Measurements from ENCODE around the gene CNOT6. TPM values are rescaled to one million over a fixed set of nuclear protein-coding genes. Genes with fewer than 3 reads are reported as not detected.

Gene CNOT6
- total RNA-seq, 2 experiments from 2014 or later = 34.4 to 43.2 TPM

GRCh38 chr5:180613188-180613813 is 119.1 kb downstream of the CNOT6 start:
- POLR2A ChIA-PET = no interaction called here
- CTCF ChIA-PET = no interaction called here
- no peak for DNase-seq
- H3K27ac Mint-ChIP-seq = no peak overlapping the region
- no peak overlapping the region for H3K4me3 Mint-ChIP-seq
- no peaks in the 10 kb centered on the region for H3K36me3 Mint-ChIP-seq (ENCODE audit: low read depth)
- intact Hi-C loops (cut with DNase I, micrococcal nuclease) = no loop called here
- H3K27me3 Mint-ChIP-seq = no peaks in the 10 kb centered on the region
- no peaks in the 10 kb centered on the region for H3K9me3 Mint-ChIP-seq (ENCODE audit: low read depth)
- ATAC-seq = no peak
- H3K4me1 Mint-ChIP-seq = no peaks in the 10 kb centered on the region

- intact Hi-C loops (cut with DNase I, micrococcal nuclease) = no loop called here
- DNase-seq = no peak
- Mint-ChIP-seq H3K27me3 (no peaks in the 10 kb centered on the region), H3K4me3 (no peak overlapping the region), H3K4me1 (no peaks in the 10 kb centered on the region), H3K27ac (no peak overlapping the region), H3K9me3 (ENCODE audit: low read depth) (no peaks in the 10 kb centered on the region), H3K36me3 (ENCODE audit: low read depth) (no peaks in the 10 kb centered on the region)
- POLR2A ChIA-PET = no interaction called here
- no peak for ATAC-seq
- CTCF ChIA-PET = no interaction called here
Measured at GRCh38 chr5:180613814-180614188, 119.6 kb downstream of the CNOT6 start.

DNA sequence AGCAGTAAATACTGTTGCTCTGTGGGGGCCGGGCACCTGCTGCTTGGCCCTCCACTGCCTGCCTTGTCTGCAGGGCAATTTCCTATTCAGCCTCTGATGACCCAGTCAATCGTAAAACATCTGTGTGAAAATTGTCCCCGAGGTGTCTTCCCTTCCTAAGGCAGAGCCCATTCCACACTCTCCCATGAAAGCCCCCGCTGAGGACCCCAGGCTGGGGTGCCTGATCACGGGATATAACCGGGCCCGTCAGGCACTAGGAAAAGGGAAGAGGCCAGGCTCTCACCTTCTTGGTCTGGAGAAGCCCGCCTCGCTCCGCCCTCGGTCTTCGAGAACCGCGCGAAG is 124.3 kb downstream of the CNOT6 start:
- intact Hi-C loops (cut with DNase I, micrococcal nuclease) = no loop called here
- H3K36me3 Mint-ChIP-seq (ENCODE audit: low read depth) = no peaks in the 10 kb centered on the region
- no peak for ATAC-seq
- DNase-seq = no peak
- H3K27me3 Mint-ChIP-seq = no peaks in the 10 kb centered on the region
- no peaks in the 10 kb centered on the region for H3K4me1 Mint-ChIP-seq
- H3K4me3 Mint-ChIP-seq = peak overlapping the region; percentile 21
- ChIA-PET CTCF (interaction anchor here (0.8 to 1.0 kb wide), 2 partner anchors 100 to 118 kb away, joined by 3 read pairs; no protein-coding TSS in a partner anchor), POLR2A (interaction anchor here (0.5 kb wide), 1 partner anchor 573 kb away, joined by 4 read pairs; no protein-coding TSS in a partner anchor)
- no peaks in the 10 kb centered on the region for H3K9me3 Mint-ChIP-seq (ENCODE audit: low read depth)
- H3K27ac Mint-ChIP-seq = no peak overlapping the region

DNA sequence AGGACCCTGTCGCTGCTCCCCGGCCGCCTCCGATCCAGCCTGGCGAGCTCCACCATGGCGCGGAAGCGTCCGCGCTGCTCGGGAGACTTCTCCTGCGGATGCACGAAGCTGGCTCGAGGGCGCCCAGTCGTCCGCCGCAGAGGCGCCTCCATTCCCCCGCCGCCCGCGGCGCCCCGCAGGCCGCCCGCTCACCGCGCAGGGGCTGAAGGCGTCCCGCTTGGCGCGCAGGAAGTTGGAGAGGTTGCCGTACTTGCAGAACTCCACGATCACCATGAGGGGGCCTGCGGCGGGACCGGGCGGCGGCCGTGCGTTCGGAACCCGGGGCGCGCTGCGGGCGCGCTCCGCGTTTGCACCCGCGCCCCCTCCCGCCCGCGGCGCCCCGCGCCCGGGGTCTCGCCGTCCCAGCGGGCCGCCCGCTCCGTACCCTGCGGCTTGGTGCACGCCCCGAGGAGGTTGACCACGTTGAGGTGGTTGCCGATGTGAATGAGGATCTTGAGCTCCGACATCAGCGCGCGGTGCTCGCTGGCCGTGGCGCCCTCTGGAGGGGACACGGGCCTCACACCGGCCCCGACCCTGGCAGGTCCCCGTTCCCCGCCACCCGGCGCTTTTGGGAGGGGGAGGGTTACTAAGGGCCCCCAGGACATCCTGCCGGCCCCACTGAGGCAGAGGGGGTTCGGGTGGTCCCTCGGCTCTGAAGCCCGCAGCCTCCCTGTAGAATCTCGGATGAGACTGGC is 124.8 kb downstream of the CNOT6 start:
- Mint-ChIP-seq H3K9me3 (ENCODE audit: low read depth) (no peaks in the 10 kb centered on the region), H3K27ac (no peak overlapping the region), H3K27me3 (no peaks in the 10 kb centered on the region), H3K4me3 (peak overlapping the region; percentile 39), H3K4me1 (peaks cover 3% of the 10 kb centered on the region), H3K36me3 (ENCODE audit: low read depth) (no peaks in the 10 kb centered on the region)
- ChIA-PET POLR2A (interaction anchor here (0.5 kb wide), 1 partner anchor 573 kb away, joined by 4 read pairs; no protein-coding TSS in a partner anchor), CTCF (interaction anchor here (0.5 to 1.0 kb wide), 4 partner anchors 99 to 409 kb away, joined by 3 read pairs; no protein-coding TSS in a partner anchor)
- intact Hi-C loops (cut with DNase I, micrococcal nuclease) = no loop called here
- peak; percentile 80 for ATAC-seq
- DNase-seq = peak; percentile 65

- Mint-ChIP-seq H3K27ac (no peak overlapping the region), H3K27me3 (no peaks in the 10 kb centered on the region), H3K9me3 (ENCODE audit: low read depth) (no peaks in the 10 kb centered on the region), H3K36me3 (ENCODE audit: low read depth) (no peaks in the 10 kb centered on the region), H3K4me1 (peaks cover 3% of the 10 kb centered on the region), H3K4me3 (no peak overlapping the region)
- intact Hi-C loops (cut with DNase I, micrococcal nuclease) = no loop called here
- ChIA-PET CTCF (interaction anchor here (0.5 to 1.0 kb wide), 3 partner anchors 99 to 410 kb away, joined by 3 read pairs; no protein-coding TSS in a partner anchor), POLR2A (no interaction called here)
- DNase-seq = no peak
- no peak for ATAC-seq
Measured at GRCh38 chr5:180619563-180619915, 125.4 kb downstream of the CNOT6 start.

DNA sequence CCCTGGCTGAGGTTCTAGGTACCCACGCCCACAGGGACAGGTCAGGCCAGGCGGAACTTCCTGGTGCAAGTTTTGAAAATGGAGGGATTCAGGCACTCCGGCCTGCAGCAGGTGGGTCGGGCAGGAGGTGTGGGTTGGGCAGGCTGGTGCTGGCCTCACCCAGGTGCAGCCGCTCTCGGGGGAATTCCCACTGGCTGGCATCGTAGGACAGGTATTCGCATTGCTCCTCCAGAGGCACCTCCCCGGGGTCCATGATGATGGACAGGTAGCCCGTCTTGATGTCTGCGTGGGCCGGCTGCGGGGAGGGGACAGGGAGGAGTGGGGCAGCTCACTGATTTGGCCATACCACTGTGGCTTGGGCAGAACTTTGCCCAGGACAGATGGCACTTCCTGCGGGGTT is 125.8 kb downstream of the CNOT6 start:
- Mint-ChIP-seq H3K36me3 (ENCODE audit: low read depth) (no peaks in the 10 kb centered on the region), H3K27me3 (no peaks in the 10 kb centered on the region), H3K27ac (no peak overlapping the region), H3K4me1 (peaks cover 3% of the 10 kb centered on the region), H3K9me3 (ENCODE audit: low read depth) (no peaks in the 10 kb centered on the region), H3K4me3 (no peak overlapping the region)
- ATAC-seq (no peak), DNase-seq (no peak)
- POLR2A ChIA-PET = no interaction called here
- intact Hi-C loops (cut with DNase I, micrococcal nuclease) = no loop called here
- CTCF ChIA-PET = no interaction called here

DNA sequence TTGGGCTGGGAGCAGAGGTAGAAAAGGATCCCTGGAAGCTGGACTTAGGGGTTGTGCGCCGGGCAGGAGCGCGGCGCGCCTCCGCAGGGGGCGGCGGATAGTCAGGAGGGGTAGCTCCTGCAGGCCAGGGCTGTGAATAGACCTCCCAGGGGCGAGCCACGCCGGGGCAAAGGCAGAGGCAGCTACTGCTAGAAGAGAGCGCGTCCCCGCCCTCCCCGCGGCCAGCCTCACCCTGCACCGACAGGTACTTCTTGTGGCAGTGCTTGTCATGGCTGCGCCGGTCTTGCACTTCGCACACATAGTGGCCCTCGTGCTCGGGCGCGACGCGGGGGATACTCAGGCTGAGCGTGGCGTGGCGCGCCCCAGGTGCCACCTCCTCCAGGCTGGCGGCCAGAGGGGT is 127.1 kb downstream of the CNOT6 start:
- Mint-ChIP-seq H3K4me3 (no peak overlapping the region), H3K27me3 (no peaks in the 10 kb centered on the region), H3K36me3 (ENCODE audit: low read depth) (no peaks in the 10 kb centered on the region), H3K9me3 (ENCODE audit: low read depth) (no peaks in the 10 kb centered on the region), H3K4me1 (peaks cover 3% of the 10 kb centered on the region), H3K27ac (no peak overlapping the region)
- CTCF ChIA-PET = no interaction called here
- POLR2A ChIA-PET = no interaction called here
- intact Hi-C loops (cut with DNase I, micrococcal nuclease) = no loop called here
- DNase-seq (no peak), ATAC-seq (no peak)

GRCh38 chr5:180622910-180623309 is 128.7 kb downstream of the CNOT6 start:
- Mint-ChIP-seq H3K27me3 (no peaks in the 10 kb centered on the region), H3K9me3 (ENCODE audit: low read depth) (no peaks in the 10 kb centered on the region), H3K4me1 (peaks cover 3% of the 10 kb centered on the region), H3K27ac (no peak overlapping the region), H3K36me3 (ENCODE audit: low read depth) (no peaks in the 10 kb centered on the region), H3K4me3 (no peak overlapping the region)
- ChIA-PET POLR2A (no interaction called here), CTCF (no interaction called here)
- intact Hi-C loops (cut with DNase I, micrococcal nuclease) = no loop called here
- DNase-seq (no peak), ATAC-seq (no peak)

DNA sequence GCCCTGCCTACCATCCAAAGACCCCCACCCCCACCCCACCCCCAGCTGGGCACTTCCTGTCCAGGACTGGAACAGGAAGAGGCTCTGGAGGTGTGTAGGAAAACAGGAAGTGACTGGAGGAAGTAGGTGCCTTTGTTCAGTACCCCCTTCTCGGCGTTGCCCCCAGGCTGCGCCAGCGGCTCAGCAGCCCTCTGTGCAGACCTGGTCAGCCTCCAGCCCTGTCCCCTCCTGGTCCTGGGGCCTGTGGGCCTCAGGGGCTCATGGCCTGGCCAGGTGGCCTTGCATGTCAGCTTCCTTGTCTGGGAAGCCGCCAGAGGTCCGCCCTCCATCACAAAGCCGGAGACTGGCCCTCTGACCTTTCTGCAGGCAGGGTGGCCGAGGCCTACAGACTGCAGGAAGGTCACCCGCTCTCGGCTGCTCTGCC is 129.2 kb downstream of the CNOT6 start:
- ChIA-PET CTCF (no interaction called here), POLR2A (no interaction called here)
- H3K4me1 Mint-ChIP-seq = peaks cover 3% of the 10 kb centered on the region
- ATAC-seq = no peak
- H3K27me3 Mint-ChIP-seq = no peaks in the 10 kb centered on the region
- H3K27ac Mint-ChIP-seq = no peak overlapping the region
- DNase-seq = no peak
- no peaks in the 10 kb centered on the region for H3K9me3 Mint-ChIP-seq (ENCODE audit: low read depth)
- intact Hi-C loops (cut with DNase I, micrococcal nuclease) = no loop called here
- no peaks in the 10 kb centered on the region for H3K36me3 Mint-ChIP-seq (ENCODE audit: low read depth)
- H3K4me3 Mint-ChIP-seq = no peak overlapping the region

GRCh38 chr5:180623844-180624243 is 129.7 kb downstream of the CNOT6 start:
- H3K36me3 Mint-ChIP-seq (ENCODE audit: low read depth) = no peaks in the 10 kb centered on the region
- DNase-seq = no peak
- H3K27me3 Mint-ChIP-seq = no peaks in the 10 kb centered on the region
- ChIA-PET CTCF (no interaction called here), POLR2A (no interaction called here)
- intact Hi-C loops (cut with DNase I, micrococcal nuclease) = no loop called here
- ATAC-seq = no peak
- H3K27ac Mint-ChIP-seq = no peak overlapping the region
- H3K9me3 Mint-ChIP-seq (ENCODE audit: low read depth) = no peaks in the 10 kb centered on the region
- H3K4me1 Mint-ChIP-seq = peaks cover 3% of the 10 kb centered on the region
- H3K4me3 Mint-ChIP-seq = no peak overlapping the region

GRCh38 chr5:180624587-180624986 is 130.4 kb downstream of the CNOT6 start:
- ChIA-PET CTCF (no interaction called here), POLR2A (no interaction called here)
- Mint-ChIP-seq H3K9me3 (ENCODE audit: low read depth) (no peaks in the 10 kb centered on the region), H3K4me1 (peaks cover 3% of the 10 kb centered on the region), H3K4me3 (no peak overlapping the region), H3K27me3 (no peaks in the 10 kb centered on the region), H3K36me3 (ENCODE audit: low read depth) (no peaks in the 10 kb centered on the region), H3K27ac (no peak overlapping the region)
- ATAC-seq (no peak), DNase-seq (no peak)
- intact Hi-C loops (cut with DNase I, micrococcal nuclease) = no loop called here

DNA sequence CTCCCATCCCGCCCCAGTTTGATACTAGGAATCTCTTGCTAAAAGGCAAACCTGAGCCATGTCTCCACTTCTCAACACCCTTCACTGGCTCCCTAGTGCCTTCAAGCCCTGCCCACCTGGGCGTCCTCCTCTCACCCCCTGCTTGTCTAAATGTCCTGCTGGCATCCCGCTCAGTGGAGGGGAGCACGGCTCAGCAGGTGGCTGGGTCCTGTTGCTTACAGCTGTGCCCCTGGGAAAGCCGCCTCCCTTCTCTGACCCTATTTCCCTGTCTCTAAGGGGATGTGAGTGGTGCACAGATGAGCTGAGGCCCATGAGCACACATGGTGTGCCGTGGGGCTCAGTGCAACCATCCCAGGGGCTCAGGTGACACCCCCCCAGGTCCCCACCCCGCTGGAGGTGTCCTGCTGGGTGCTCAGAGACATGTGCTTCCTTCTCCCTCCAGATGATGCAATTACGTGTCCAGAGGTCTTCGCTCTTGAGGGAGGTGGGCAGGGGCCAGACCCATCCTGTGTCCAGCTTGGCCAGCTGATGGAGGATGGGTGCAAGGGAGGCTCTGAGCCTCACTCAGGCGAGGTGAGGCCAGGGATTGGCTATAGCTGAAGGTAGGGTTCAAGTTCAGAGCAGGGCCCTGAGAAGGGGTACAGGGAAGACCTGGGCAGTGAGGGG is 131.1 kb downstream of the CNOT6 start:
- DNase-seq (no peak), ATAC-seq (no peak)
- Mint-ChIP-seq H3K4me3 (no peak overlapping the region), H3K36me3 (ENCODE audit: low read depth) (no peaks in the 10 kb centered on the region), H3K9me3 (ENCODE audit: low read depth) (no peaks in the 10 kb centered on the region), H3K27ac (no peak overlapping the region), H3K27me3 (no peaks in the 10 kb centered on the region), H3K4me1 (peaks cover 3% of the 10 kb centered on the region)
- CTCF ChIA-PET = interaction anchor here (0.6 kb wide), 1 partner anchor 100 kb away, joined by 3 read pairs; no protein-coding TSS in a partner anchor
- intact Hi-C loops (cut with DNase I, micrococcal nuclease) = no loop called here
- POLR2A ChIA-PET = no interaction called here

Measured in activated CD4-positive, alpha-beta T cell treated with anti-CD3 and anti-CD28 coated beads for 36 hours (primary cell).